Upper lobe of left lung (tissue), 4 donors: Measurements from ENCODE around the gene HMCES.

Experiments
- CTCF ChIP-seq, 6 experiments: fragments of 450-650 bp in 4 of 6; fragments of 200-600 bp in 2 of 6; sonication (generic) in 2 of 6; IDR thresholded peaks; one replicate each; pipeline ENCODE4 v1.5.1; 2016 to 2019; ENCODE audit warnings: antibody characterized with exemption in 6 of 6
- EP300 ChIP-seq, 4 donors: sonication (generic); formaldehyde crosslinking; IDR thresholded peaks; one replicate each; pipeline ENCODE4 v1.5.1; 2017; ENCODE audit warnings: antibody characterized with exemption in 4 of 4, control low read depth in 2 of 4
- POLR2A ChIP-seq, 4 donors: fragments of 450-650 bp; IDR thresholded peaks; one replicate each; pipeline ENCODE4 v1.5.1; 2016 to 2017; ENCODE audit warnings: antibody characterized with exemption in 4 of 4, mild to moderate bottlenecking in 2 of 4
- POLR2AphosphoS5 ChIP-seq, 2 donors: sonication (generic); formaldehyde crosslinking; IDR thresholded peaks; one replicate each; pipeline ENCODE4 v1.5.1; 2017; ENCODE audit warnings: antibody characterized with exemption in 2 of 2

GRCh38 chr3:129276385-129276784, 2.3 kb upstream of the HMCES start:
- TF ChIP-seq CTCF (IDR thresholded peaks at IDR 0.05) (no peak), POLR2A (IDR thresholded peaks at IDR 0.05) (no peak), EP300 (IDR thresholded peaks at IDR 0.05) (no peak), POLR2AphosphoS5 (IDR thresholded peaks at IDR 0.05) (no peak)
